Measurements from ENCODE around the gene FCN2.
A peak's percentile ranks its signal among the peaks of the same experiment; 100 is the strongest.

Gene FCN2

DNA sequence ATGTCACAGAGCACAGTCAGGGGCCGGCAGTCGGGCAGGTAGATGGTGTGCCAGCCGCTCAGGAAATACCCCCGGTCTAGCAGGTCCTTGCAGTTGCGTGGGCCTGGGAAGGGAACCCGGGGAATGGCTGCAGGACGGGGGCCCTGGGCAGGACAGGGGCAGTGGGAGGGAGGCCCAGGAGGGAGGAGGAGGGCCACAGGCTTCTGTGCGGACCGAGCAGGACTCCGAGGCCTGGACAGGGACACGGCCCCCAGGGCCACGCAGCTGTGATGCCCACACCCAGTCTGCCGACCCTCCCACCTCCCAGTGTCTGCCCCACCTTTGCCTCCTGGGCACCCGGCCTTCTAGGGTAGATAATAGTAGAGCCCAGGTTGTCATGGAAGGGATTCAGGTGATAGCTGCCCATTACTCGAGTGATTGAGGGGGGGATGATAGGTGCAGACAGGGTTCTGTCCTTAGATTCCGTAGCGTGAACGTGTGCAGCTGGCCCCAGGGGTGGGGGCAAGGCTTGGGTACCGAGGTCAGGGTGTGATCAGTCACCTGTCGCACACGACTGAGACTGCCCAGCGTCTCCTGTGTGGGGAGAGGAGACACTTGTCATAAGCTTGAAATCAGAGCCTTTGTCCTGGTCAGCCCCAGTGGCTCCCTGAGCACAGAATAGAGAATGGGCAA is 32.6 kb downstream of the FCN2 start:
- DNase-seq: no peak

DNA sequence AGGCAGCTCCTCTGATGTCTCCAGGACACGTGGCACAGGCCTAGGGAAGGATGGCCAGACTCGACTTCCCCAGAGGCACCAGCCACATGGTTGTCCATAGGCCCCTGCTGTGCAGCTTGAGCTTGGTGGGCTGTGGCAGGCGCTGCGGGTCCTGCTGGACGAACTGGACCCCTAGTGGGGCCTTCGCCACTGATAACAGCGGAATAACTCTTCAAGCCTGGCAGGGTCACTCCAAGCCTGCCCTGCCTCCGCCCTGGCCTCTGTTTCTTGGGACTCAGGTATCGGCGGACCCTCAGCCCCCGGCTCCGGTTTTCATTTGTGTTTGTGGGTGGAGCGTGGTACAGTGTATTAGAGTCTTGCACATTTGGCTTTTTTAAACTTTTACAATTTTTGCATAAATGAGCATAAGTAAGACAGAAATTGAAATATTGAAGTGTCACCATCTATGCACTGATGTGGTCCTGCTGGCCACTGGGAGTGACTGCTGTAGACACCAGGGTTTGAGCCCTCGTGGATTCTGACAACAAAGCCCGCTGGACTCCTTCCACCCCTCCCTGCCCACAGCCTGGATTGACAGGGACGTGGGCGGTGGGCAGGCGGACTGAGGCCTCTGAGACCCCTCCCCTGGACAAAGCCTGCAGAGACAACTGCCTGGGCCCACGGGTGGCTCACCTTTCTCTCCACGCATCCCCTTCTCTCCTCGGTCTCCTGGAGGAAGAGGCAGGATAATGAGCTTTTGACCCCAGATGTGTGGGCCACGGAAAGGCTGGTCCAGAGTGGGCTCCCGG is 33.3 kb downstream of the FCN2 start:
- DNase-seq: no peak

DNA sequence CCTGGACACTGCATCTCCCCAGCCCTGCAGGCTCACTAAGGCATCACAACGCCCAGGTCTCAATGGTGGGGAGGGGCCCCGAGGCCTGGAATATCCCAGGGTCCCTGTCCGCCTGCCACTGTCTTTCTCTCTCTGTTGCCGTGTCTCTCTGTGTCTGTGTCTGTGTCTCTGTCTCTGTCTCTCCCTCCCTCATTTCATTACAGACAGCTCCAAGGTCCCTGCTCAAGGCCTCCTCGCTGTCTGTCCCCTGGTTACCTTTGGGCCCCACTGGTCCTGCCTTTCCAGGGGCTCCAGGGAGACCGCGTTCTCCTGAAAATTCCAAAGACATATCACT is 33.9 kb downstream of the FCN2 start:
- no peak for DNase-seq

DNA sequence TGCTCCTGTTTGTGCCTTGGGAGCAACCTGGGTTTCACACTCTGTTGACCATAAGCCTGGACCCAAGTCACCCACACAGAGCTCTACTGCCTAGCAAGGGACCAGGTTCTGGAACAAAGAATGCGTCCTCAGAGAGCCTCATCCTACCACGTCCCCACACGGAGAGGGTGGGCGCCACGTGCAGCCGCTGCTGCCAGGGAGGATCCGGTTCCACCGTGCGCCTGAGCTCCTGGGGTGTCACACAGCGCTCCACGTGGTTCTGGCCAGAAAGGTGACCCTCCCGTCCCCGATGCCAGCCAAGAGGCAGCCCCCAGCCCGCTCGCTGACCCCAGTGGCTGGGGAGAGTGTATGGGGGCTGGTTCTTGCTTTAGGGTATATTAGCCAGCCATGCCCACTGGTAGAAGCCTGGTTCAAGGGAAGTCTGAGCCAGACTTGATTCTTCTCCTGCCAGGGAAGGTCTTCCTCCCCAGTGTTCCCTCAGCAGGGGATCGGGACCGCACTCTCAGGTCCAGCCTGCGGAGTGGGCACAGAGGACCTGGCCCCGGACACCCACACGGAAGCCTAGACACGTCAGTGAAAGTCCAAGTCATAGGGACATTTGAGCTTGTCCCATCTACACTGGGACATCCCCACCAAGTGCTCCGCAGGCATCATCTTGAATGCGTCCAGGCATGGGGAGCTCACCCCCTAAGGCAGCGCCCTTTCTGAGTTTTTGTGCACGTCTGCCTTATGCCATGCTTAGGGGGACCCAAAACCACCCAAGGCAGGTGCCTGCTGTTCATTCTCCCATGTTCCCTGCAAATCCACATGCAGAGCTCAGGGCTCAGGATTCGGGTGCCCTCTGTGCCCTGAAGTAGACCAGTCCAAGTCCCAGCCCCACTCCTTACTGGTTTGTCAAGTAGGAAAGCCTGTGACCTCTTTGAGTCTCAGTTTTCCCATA is 34.7 kb downstream of the FCN2 start:
- DNase-seq: no peak

DNA sequence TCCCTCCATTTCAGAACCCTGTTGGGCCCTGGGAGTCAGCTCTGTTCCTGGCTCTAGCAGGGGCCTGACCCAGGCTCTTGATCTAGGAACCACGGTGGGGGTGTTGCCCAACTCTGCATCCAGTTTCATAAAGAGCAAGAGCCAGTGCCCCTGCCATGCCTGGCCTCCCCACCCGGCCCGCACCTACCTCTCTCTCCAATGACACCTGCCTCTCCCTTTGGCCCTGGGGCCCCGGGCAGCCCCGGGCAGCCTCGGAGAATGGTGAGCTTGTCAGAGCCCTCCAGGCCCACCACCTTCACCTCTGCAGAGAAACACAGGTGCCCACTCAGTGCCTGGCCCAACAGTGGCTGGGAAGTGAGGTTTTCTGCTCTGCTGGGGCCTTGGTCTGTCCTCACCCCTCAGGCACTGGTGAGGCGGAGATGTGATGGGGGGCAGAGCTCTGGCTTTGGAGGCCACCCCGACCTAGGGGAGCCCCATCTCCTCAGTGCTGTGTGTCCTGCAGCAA is 35.6 kb downstream of the FCN2 start:
- no peak for DNase-seq

DNA sequence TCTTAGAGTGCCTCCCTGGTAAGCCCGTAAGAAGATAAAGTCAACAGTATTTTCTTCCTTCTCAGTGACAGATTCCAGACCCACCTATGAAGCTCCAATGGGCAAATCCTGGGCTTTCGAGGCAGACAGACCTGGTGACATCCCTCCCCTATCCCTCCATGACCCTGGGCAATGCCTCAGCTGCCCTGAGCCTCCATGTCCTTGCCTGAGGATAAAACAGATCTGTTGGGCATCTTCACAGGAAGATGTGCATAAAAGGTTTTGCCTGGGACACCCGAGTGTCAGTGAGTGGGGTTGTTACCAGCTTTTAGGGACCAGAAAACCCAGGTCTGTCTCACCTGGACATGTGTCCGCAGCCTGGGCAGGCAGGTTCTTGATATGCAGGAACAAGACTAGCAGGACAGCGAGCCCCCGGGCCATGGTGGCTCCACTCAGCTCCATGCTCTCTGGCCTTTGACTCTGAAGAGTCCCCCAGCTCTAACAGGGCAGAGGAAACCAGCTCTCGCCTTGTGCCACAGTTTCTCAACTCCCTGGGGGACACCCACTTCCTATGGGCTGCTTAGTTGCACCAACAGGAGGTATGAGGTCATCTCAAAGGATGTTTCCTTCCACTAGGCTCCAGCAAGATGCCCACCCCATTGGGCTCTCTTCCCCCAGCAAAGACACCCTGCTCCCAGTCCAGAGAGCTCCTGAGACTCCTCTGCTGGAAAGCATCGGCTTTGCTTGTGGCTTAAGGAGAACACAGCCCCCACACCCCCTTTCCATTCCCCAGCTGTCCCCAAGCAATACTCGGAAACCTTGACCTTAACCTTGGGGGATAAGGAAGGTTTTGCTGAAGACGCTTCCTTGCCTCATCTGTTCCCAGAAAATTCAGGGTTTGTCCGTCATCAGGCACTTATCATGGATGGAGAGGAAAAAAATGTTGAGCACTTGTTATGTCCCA is 37.1 kb downstream of the FCN2 start, which contains the start of gene FCN1:
Gene FCN1 (minus strand): TSS at position 482 of the 943 bp plus-strand sequence. CDS start 41 bp downstream, at position 441.
- peak; percentile 48 for DNase-seq

DNA sequence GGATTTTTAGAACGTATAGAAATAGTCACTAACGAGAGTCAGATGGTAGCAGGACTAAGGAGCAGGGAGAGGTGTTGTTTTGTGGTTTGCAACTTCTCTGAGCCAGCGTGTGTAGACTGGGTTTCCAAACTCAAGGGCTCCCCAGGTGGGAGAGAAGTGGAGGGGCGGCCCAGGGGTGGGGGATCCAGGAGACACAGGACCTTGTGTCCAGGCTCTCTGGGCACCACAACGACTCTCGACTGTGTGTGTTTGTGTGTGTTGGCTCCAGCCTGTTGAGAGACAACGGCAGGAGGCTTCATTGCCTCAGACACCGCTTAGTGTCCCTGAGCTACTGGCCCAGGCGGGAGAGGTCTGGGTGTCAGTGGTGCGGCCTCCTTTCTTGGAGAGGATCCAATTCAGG is 38.0 kb downstream of the FCN2 start:
- no peak for DNase-seq

DNA sequence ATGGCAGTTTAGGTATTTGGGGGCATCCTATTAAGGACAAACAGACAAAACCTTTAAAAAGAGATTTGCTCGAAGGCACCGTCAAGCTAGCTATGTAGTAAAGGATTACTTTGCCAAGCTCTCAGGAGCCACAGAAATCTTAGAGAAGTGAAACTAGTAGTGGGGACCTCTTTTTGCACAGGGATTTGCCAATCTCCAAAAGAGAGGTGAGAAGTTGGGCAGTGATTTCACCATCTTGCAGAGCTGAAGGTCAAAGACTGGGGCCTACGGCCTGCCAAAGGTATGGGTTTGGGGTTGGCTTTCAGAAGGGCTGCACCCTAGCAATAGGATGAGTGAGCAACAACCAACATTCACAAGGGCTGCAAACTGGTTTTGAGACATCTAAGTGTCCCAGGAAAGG is 38.7 kb downstream of the FCN2 start:
- no peak for DNase-seq

DNA sequence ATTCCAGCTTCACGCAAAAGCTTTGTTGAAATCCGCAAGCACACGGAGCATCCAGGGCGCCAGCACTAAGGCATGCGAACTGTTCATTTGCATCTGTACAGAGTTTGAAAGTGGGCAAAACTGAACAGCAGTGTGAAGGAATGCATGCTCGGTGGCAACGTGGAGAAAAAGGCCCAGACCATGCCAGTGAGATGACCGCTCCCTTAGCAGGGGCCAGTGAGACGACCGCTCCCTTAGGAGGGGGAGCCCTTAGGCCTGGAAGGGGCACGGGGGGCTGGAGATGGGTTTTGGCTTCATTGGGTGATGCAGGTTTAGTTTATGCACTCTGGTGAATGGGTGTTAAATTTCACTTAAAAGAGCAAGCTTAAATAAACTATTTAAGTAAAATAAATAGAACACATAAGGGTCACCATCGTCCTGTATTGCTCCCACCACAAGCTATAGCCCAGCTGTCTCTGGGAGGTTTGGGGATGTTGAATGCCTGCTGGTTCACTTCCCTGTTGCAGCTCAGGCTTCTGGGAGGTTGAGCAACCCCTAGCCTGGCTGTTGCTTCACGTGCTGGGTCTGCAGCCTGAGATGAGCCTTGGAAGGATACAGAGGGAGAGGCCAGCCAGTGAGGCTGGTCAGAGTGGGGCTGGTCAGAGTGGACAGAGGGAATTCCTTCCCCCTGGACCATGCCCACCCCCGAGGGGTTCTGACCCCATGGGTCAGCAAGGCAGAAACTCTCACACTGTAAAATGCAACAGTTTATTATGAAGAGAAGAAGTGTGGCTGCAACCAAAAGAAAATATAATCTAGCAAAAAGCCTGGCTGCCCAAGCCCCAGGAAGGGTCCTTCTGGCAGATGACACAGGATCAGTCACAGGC is 41.7 kb downstream of the FCN2 start:
- DNase-seq: peak; percentile 65

DNA sequence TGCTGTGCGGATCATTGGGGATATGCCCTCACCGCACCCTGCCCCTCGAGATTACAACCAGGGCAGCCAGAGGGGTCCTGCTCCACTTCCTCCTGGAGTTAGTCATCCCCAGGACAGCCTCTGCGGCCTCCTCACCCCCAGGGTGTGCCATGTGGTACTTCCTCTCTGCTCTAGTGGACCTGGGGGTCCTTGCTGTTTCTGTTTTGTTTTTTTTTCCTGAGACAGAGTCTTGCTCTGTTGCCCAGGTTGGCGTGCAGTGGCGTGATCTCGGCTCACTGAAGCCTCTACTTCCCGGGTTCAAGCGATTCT is 42.3 kb downstream of the FCN2 start:
- DNase-seq: peak; percentile 42

DNA sequence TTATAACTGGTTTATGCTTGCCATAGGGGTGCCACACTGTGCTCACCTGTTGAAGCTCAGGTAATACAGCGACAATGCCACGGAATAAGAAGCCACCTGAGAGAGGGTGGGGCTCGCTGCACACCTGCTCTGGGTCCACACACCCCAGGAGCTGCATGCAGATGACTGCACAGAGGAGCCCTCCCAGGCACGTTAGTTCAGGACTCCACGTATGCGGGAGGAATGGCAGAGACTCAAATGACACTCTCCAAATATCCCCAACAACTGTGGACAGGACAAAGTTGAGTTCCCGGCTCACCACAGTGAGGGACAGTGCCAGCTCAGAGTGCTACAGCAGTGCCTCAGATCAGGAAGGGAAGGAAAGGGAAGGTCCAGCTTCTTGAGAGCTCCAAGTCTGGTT is 42.9 kb downstream of the FCN2 start:
- no peak for DNase-seq

DNA sequence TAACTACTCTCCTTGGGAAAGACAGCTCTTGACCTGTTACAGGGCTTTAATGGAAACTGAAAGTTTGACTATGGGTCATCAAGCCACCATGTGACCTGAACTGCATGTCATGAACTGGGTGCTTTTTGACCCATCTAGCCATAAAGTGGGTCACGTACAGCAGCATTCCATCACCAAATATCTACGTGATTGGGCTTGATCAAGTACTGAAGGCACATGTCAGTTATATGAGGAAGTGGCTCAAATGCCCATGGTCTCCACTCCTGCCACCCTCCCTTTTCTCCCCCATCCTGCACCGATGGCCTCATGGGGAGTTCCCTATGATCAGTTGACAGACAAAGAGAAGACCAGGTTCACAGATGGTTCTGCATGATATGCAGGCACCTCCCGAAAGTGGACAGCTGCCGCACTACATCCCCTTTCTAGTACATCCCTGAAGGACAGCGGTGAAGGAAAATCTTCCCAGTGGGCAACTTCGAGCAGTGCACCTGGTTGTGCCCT is 44.5 kb downstream of the FCN2 start:
- DNase-seq: no peak

DNA sequence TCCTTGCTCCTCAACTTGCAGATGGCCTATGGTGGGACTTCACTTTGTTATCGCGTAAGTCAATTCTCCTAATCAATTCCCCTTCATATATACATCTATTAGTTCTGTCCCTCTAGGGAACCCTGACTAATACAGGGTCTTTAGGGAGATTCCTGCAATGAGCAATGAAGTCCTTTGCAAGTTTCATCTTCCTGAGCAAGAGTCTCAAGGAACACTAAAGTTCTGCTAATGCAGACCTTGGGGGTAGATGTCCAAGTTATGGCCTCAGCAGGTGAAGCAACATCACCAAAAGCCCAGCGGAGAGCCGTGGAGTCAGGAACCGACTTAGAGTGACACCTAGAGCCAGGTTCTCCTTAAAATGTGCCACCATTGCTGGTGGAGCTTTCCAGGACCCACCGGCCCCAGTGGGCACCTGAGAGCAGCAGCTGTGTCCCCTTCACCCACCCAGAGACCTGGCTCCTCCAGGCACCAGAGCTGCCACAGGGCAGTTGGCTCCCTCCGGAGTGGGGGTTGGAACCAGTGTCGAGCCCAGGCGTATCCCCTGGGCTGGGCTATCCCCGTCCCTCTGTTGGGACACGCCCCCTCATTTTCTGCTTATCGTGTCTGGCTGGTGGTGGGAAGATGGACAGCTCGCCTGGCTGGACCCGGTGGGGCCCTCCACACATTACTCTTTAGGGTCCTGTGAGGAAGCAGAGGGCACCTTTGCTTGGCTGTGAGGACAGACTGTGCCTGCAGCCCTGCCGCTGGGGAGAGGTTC is 48.0 kb downstream of the FCN2 start:
- no peak for DNase-seq

DNA sequence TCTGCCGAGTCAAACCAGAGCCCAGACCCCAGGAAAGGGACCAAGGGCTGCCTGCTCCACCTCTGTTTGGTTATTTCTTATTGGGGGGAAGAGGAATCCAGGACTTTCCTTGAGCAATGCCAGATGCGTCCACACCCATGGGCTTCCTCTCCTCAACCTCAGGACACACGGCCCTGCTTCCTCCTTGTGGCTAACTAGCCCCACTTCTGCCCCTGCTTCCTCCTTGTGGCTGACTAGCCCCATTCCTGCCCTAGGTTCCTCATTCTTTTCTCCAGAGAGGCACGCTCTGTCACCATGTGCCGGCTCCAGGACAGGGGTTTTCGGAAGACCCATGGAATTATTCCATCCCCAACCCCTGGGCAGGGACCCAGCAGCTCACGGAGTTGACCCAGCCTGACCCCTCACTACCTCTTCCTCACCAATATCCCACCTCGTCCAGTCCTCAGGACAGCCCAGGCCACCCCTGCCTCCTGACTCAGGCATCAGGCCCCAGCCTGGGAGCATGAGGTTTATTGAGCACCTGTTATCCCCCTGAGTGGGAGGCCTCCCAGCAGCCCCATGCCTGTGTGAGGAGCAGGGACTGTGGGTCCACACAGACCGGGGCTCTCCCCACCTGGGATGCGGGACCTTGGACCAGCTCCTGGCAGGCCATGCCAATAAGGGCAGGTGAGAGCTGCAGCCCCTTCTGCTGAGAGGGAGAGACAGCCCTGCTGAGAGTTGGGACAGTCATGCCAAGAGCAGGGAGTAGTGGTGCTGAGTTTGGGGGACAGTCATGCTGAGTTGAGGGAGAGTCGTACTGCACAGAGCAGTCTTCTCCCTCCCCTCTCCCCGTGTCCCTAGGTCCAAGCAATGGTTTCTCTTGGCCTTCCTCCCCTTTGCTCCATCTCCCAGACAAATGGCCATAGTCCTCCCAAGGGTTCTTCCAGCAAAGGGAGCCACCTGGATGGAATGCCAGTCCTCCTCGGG is 48.9 kb downstream of the FCN2 start:
- peak; percentile 88 for DNase-seq

DNA sequence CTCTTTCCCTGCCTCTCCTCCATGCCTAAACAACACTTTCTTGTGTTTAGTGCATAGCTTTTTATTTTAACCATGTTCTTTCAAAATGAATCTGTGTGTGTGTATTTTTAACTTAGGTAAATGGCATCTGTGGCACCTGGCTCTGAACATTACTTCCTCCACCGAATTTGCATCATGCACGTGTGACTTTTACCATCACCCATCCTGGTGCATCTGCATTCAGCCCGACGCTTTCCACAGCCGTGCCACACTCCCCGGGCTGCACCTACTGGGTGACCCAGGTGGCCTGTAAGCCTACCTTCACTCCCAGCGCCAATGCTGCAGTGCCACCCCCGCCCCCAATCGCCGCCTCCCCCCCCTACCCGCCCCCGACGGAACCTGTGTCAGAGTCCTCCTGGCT is 49.8 kb downstream of the FCN2 start:
- no peak for DNase-seq

DNA sequence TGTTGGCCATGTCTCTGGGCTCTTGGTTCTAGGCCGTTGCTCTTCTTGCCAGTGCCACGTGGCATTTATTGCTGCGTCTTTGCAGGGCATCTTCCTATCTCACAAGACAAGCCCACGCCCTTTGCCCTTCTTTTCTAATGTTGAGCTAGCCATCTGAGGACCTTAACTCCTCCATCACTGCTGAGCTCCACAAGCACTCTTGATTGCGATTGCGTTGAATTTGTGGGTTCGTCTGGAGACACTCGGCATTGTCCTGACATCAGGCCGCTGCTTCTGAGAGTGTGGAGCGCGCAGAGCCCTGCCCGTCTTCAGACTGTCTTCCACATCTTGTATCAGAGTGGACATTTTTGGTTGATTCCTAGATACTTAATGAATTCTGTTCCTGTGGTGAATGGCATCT is 51.6 kb downstream of the FCN2 start:
- no peak for DNase-seq

DNA sequence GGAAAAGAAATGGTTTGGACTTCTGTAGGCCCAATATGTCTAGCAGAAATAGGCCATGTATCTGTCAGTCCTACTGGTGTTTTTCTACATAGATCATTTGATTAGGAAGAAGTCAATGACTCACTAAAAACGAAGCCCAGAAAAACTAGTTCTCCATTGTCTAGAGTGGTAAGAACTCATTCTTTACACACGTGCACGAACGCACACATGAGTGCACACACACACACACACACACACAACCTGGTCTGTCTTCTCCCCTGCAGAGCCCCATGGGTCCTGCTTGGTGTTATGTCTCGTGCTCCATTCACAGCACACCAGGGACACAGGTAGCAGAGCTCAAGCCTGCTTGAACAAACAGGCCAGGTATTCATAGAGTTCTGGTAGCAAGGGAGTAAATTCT is 52.0 kb downstream of the FCN2 start:
- DNase-seq: no peak

DNA sequence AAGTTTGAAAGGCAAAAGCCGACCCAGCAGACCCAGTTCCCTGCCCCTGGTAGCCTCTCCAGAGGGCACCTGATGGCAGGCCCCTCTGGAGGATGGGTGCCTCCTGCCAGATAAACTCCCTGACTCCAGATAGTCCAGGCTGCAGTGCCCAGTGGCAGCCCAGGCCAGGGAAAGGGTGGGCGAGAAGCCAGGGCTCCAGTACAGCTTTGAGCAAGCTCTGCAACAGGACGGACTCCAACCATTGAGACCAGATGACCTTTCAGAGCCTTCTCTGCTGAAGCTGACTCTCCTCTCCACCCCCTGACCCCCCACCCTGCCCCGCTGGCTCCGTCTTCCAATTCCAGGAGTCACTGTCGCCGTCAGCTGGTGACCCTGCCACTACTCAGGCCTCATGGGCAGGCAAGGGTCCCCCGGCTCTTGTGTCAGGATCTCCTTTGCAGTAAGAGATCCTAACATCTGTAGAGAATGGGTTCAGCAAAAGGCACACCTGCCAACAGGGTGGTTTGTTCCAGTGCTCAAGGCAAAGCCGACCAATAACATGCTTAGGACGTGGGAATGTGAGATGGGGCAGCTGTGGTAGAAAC is 52.6 kb downstream of the FCN2 start:
- DNase-seq: no peak
